SK-N-SH (cell line): ENCODE measurements around the gene SNN.

Experiments used
- CHD2 ChIP-seq: fragments of 150-350 bp; IDR thresholded peaks from 2 replicates; pipeline ENCODE4 v1.6.1; 2018; ENCODE audit warnings: low read length; ENCODE audit not compliant: partially characterized antibody
- EP300 ChIP-seq, 2 experiments: IDR thresholded peaks; 2 replicates each; pipeline versions ENCODE4 v1.4.0 to v1.6.1; 2012; ENCODE audit warnings: borderline replicate concordance in 1 of 2, low read depth in 1 of 2, low read length in 1 of 2
- EZH2phosphoT487 ChIP-seq: fragments of 200-600 bp; sonication (generic); IDR thresholded peaks from 2 replicates; pipeline ENCODE4 v1.6.1; 2017; ENCODE audit warnings: low read depth, mixed run types, mild to moderate bottlenecking, antibody characterized with exemption, moderate library complexity, borderline replicate concordance
- POLR2AphosphoS5 ChIP-seq: IDR thresholded peaks from 2 replicates; pipeline ENCODE4 v1.6.1; 2012; ENCODE audit warnings: low read depth, low read length
- RCOR1 ChIP-seq: fragments of 150-350 bp; IDR thresholded peaks from 2 replicates; pipeline ENCODE4 v1.6.1; 2017; ENCODE audit warnings: antibody characterized with exemption, low read length
- TAF1 ChIP-seq: IDR thresholded peaks from 2 replicates; pipeline ENCODE4 v1.6.1; 2012; ENCODE audit warnings: low read depth, mild to moderate bottlenecking, low read length, moderate library complexity, borderline replicate concordance
- TCF12 ChIP-seq: IDR thresholded peaks from 2 replicates; pipeline ENCODE4 v1.4.0; 2012
- TF ChIP-seq, protein P1 (sequence below): fragments of 200-600 bp; sonication (generic); IDR thresholded peaks from 2 replicates; pipeline ENCODE4 v1.6.1; 2017; ENCODE audit warnings: antibody characterized with exemption, mild to moderate bottlenecking, moderate library complexity
- TF ChIP-seq, protein P2 (sequence below): fragments of 150-350 bp; IDR thresholded peaks from 2 replicates; pipeline ENCODE4 v1.6.1; 2017; ENCODE audit warnings: antibody characterized with exemption, low read length, low read depth, borderline replicate concordance

DNA sequence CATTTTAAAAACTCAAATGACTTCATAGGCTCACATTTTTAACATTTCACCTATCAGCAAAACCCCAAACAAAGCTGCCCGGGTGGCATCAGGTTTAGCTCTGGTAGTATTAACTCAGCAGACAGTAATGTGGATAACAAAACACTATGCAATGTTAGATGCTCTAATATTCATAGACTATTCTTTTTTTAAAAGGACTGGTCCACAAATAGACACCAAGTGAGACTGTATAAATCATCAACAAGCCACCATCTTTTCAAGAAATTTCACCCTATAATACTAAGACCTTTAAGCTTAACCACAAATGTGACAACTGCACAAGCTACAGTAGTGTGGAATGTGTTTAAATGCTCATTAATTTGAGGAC lies 20.2 kb downstream of the SNN start:
- TF ChIP-seq, protein P1, sequence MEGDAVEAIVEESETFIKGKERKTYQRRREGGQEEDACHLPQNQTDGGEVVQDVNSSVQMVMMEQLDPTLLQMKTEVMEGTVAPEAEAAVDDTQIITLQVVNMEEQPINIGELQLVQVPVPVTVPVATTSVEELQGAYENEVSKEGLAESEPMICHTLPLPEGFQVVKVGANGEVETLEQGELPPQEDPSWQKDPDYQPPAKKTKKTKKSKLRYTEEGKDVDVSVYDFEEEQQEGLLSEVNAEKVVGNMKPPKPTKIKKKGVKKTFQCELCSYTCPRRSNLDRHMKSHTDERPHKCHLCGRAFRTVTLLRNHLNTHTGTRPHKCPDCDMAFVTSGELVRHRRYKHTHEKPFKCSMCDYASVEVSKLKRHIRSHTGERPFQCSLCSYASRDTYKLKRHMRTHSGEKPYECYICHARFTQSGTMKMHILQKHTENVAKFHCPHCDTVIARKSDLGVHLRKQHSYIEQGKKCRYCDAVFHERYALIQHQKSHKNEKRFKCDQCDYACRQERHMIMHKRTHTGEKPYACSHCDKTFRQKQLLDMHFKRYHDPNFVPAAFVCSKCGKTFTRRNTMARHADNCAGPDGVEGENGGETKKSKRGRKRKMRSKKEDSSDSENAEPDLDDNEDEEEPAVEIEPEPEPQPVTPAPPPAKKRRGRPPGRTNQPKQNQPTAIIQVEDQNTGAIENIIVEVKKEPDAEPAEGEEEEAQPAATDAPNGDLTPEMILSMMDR, result no peak
- TF ChIP-seq POLR2AphosphoS5 (no peak), TAF1 (no peak), TCF12 (no peak), RCOR1 (no peak), CHD2 (no peak), EZH2phosphoT487 (no peak), EP300 (IDR thresholded peaks at IDR 0.05; ENCODE audit: borderline replicate concordance in 1 of 2, low read depth in 1 of 2, low read length in 1 of 2) (no peak)
- TF ChIP-seq, protein P2, sequence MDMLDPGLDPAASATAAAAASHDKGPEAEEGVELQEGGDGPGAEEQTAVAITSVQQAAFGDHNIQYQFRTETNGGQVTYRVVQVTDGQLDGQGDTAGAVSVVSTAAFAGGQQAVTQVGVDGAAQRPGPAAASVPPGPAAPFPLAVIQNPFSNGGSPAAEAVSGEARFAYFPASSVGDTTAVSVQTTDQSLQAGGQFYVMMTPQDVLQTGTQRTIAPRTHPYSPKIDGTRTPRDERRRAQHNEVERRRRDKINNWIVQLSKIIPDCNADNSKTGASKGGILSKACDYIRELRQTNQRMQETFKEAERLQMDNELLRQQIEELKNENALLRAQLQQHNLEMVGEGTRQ, result no peak
